Measurements from ENCODE around the gene GPS1.

The GPS1 gene

DNA sequence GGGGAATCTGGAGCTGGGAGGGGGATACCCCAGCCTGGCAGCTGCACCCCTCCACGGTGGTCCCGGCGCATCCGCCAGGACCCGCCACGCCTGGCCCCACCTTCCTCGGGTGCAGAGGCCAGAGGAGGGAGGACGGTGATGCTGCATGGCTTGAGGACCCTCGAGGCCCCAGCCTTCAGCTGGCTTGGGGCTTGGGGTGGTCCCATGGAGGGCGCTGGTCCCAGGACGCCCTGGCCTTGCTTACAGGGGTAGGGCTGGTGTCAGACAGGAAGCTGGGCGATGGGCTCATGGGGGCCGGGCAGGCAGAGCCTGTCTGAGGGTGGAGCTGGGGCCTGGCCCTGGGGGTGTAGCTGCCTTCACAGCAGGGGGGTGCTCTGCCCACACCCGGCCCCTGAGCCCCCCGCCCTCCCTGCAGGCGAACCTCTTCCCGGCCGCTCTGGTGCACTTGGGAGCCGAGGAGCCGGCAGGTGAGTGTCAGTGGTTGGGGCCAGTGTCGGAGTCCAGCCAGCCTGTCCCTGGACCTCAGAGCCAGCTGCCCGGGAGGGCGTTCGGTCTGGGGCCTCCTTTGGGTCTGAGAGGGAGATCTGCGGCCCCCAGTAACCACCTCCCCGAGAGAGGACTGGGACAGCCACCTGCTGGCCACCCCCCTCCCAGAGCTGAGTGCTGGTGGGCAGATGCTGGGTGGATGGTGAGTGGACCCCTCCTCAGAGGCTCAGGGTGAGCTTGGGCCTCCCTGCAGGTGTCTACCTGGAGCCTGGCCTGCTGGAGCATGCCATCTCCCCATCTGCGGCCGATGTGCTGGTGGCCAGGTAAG lies 35.4 kb upstream of the GPS1 start:
- no peaks in the 10 kb centered on the region for H3K36me3 ChIP-seq (ENCODE audit: insufficient read depth, low read length)
- no peak overlapping the region for H3K27ac ChIP-seq (ENCODE audit: low read depth, low read length)
- H3K4me1 ChIP-seq (ENCODE audit: insufficient read depth, low read length): peaks cover 10% of the 10 kb centered on the region
- no peak overlapping the region for H3K9ac ChIP-seq (ENCODE audit: low read length)
- no peaks in the 10 kb centered on the region for H3K9me3 ChIP-seq (ENCODE audit: low read length)
- H3K27me3 ChIP-seq (ENCODE audit: control insufficient read depth in 1 of 2, insufficient read depth in 2 of 2, low read length in 2 of 2): no peaks in the 10 kb centered on the region
- H3K4me3 ChIP-seq (ENCODE audit: low read depth in 1 of 2, low read length in 2 of 2): no peak overlapping the region

DNA sequence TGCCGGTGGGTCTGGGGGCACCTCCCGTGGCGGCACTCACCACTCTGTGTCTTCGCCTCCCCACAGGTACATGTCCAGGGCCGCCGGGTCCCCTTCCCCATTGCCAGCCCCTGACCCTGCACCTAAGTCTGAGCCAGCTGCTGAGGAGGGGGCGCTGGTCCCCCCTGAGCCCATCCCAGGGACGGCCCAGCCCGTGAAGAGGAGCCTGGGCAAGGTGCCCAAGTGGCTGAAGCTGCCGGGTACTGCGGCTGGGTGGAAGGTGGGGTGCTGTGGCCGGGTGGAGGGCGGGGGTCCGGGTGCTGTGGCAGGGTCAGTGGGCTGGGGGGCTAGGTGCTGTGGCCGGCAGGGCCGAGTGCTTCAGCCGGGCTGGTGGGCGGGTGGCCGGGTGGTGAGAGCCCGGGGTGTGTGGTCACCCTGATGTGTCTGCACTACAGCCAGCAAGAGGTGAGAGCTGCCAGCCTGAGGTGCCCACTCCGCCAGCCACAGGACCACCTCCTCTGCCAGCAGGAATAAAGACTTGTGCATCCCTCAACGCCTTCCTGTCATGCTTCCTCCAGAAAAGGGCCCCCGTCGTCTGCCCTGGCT lies 34.7 kb upstream of the GPS1 start:
- no peaks in the 10 kb centered on the region for H3K9me3 ChIP-seq (ENCODE audit: low read length)
- no peak overlapping the region for H3K4me3 ChIP-seq (ENCODE audit: low read depth in 1 of 2, low read length in 2 of 2)
- H3K36me3 ChIP-seq (ENCODE audit: insufficient read depth, low read length): no peaks in the 10 kb centered on the region
- no peak overlapping the region for H3K27ac ChIP-seq (ENCODE audit: low read depth, low read length)
- H3K9ac ChIP-seq (ENCODE audit: low read length): no peak overlapping the region
- peaks cover 17% of the 10 kb centered on the region for H3K4me1 ChIP-seq (ENCODE audit: insufficient read depth, low read length)
- H3K27me3 ChIP-seq (ENCODE audit: control insufficient read depth in 1 of 2, insufficient read depth in 2 of 2, low read length in 2 of 2): no peaks in the 10 kb centered on the region

DNA sequence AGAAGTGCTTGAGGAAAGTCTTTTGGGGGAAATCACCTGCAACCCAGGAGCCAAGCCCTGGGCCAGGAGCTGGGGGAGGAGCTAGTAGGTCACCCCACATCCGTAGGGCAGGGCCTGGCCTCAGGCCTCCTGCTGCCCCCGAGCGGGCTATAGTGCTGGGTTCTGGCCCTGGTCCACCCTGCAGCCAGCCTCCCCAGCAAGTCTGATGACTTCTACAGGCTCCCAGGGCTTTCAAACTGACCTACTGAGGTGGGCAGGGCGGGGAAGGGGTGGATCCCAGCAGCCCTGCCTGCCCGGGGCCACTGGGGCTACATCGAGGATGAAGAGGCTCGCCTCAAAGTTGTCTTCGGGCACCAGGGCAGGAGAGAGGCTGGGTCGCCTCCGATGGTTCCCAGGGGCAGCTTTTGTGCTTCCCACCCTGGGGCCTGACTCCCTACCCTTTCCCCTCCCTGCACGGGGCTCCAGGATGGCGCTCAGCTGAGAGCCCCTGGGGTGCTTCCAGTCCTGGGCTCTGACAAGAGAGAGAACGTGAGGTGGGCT lies 34.0 kb upstream of the GPS1 start:
- no peaks in the 10 kb centered on the region for H3K27me3 ChIP-seq (ENCODE audit: control insufficient read depth in 1 of 2, insufficient read depth in 2 of 2, low read length in 2 of 2)
- H3K9me3 ChIP-seq (ENCODE audit: low read length): no peaks in the 10 kb centered on the region
- H3K27ac ChIP-seq (ENCODE audit: low read depth, low read length): no peak overlapping the region
- H3K4me3 ChIP-seq (ENCODE audit: low read depth in 1 of 2, low read length in 2 of 2): no peak overlapping the region
- H3K9ac ChIP-seq (ENCODE audit: low read length): no peak overlapping the region
- peaks cover 20% of the 10 kb centered on the region for H3K4me1 ChIP-seq (ENCODE audit: insufficient read depth, low read length)
- no peaks in the 10 kb centered on the region for H3K36me3 ChIP-seq (ENCODE audit: insufficient read depth, low read length)

DNA sequence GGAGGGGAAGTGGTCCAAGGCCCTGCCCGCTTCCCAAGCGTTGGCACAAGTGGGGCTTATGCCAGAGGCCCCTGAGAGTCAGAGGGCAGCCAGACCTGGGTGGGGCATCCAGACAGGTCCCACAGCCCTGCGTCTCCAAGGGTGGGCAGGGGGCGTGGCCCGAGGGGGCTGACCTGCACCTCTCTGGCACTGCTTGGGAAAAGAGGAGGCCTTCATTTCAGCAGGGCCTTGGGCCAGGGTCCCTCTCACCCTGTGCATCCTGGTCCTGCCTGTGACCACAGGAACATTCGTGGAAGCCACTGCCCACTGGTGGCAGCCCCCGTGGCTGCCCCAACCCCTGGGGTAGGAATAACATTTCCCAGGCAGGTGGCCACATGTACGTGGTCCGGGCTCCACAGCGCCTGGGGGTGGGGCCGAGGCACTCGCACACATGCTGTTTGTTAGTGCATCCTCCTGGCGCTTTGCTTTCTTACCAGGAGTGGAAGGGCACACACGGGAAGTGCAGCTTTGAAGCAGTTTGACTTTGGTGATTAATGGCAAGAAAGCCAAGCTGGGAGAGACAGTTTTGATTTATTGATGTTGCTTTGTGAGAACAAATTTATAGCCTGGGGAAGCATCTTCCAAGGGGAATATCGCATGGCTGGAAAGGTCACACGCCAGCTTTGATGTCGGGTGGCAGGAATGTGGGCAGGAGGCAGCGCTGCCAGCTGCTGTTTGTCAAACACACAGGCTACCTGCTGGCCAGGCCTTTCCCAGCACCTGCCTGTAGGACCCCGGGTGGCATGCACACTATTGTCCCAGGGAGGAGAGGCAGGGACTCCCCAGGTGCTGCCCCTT lies 33.3 kb upstream of the GPS1 start:
- H3K9me3 ChIP-seq (ENCODE audit: low read length): no peaks in the 10 kb centered on the region
- no peak overlapping the region for H3K4me3 ChIP-seq (ENCODE audit: low read depth in 1 of 2, low read length in 2 of 2)
- no peak overlapping the region for H3K27ac ChIP-seq (ENCODE audit: low read depth, low read length)
- H3K36me3 ChIP-seq (ENCODE audit: insufficient read depth, low read length): no peaks in the 10 kb centered on the region
- no peaks in the 10 kb centered on the region for H3K27me3 ChIP-seq (ENCODE audit: control insufficient read depth in 1 of 2, insufficient read depth in 2 of 2, low read length in 2 of 2)
- H3K4me1 ChIP-seq (ENCODE audit: insufficient read depth, low read length): peaks cover 15% of the 10 kb centered on the region
- H3K9ac ChIP-seq (ENCODE audit: low read length): no peak overlapping the region

DNA sequence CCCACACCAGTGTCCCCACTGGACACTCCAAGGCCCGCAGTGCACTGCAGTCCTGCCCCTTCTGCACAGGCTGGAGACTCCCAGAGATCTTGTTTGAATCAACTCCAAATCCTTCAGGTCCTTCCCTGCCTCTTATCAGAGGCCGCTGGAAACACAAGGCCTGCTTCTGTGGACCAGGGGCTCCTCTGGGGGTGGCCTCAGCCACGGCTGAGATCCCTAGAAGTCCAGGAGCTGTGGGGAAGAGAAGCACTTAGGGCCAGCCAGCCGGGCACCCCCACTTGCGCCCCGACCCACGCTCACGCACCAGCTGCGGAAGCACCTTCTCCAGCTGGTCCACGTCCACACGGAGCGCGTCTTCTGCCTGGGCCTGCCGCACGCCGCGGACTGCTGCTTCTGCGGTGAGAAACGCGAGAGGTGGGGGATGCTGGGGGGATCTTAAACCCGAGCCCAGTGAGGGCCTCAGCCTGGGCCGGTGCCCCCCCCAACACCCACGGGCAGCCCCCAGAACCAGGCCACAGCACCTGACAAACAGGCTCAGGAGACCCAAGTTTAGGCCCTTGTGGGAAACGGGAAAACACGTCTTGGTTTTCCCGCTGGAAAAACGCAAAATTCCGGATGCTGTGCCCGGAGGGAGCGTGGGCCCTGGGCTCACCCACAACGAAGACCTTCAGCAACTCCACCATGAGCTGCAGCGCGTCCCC lies 32.6 kb upstream of the GPS1 start:
- Histone ChIP-seq H3K36me3 (ENCODE audit: insufficient read depth, low read length) (no peaks in the 10 kb centered on the region), H3K9me3 (ENCODE audit: low read length) (no peaks in the 10 kb centered on the region), H3K4me3 (ENCODE audit: low read depth in 1 of 2, low read length in 2 of 2) (no peak overlapping the region), H3K27me3 (ENCODE audit: control insufficient read depth in 1 of 2, insufficient read depth in 2 of 2, low read length in 2 of 2) (no peaks in the 10 kb centered on the region), H3K27ac (ENCODE audit: low read depth, low read length) (no peak overlapping the region), H3K9ac (ENCODE audit: low read length) (no peak overlapping the region), H3K4me1 (ENCODE audit: insufficient read depth, low read length) (peaks cover 22% of the 10 kb centered on the region)

DNA sequence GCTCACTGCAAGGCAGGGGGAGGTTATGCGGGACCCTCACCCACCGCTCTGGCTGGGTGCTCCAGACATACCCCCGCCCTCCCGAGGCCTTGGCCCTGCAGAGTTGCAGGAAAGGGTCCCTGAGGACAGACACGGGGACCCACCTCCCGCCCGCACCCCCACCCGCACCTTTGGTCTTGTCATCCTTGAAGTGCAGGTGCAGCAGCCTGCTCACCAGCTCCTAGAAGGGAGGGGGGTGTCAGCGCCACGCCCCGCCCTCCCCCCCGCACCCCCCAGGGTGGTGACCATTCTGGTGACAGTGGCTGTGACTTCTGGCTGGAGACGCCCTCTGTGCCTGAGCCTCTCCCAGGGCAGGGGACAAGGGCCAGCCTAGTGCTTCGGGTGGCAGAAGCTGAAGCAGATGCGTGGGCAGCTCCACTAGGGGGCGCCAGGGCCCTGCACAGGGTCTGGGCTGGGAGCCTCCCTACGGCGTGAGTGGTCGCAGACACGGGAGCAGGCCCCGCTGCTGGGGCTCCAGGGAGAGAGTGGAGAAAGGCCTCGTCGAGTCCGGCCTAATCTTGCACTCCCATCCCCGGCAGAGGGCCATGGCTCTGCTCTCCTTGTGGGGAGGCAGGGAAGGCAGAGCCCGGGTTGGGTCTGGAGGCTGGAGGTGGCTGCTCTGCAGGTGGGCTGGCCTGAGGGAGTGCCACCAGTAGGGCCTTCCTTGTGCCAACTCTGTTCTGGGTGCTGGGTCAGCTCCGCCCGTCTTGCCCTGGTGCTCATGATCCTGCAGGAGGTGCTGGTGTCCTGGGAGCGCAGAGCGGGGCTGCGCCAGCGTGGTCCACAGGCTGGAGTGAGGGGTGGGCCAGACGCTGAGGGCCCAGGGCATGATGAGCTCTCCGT lies 31.8 kb upstream of the GPS1 start:
- Histone ChIP-seq H3K9me3 (ENCODE audit: low read length) (no peaks in the 10 kb centered on the region), H3K27ac (ENCODE audit: low read depth, low read length) (no peak overlapping the region), H3K36me3 (ENCODE audit: insufficient read depth, low read length) (no peaks in the 10 kb centered on the region), H3K4me3 (ENCODE audit: low read depth in 1 of 2, low read length in 2 of 2) (no peak overlapping the region), H3K4me1 (ENCODE audit: insufficient read depth, low read length) (peaks cover 24% of the 10 kb centered on the region), H3K27me3 (ENCODE audit: control insufficient read depth in 1 of 2, insufficient read depth in 2 of 2, low read length in 2 of 2) (no peaks in the 10 kb centered on the region), H3K9ac (ENCODE audit: low read length) (no peak overlapping the region)

DNA sequence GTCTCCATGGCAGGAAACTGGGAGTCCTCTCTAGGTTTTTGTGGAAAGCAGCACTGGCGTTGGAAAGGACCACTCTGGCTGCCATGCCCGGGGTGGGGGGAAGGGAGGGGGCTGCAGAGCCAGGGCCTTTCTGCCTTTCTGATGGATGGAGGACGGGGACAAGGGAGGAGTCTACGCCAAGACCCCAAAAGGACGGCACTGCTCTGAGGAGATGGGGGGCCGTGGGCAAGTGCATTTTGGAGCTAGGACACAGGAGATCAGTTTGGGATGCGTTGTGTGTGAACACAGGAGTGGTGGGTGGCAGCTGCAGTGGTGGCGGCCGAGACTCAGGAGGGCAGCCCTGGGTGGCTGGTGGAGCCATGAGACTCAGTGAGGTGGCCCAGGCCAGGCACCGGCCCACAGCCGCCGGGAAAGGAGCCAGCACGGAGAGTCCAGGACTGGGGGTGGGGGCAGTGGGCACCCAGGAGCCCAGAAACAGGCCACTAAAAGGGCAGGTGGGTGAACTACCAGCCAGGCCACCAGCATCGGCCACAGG lies 31.1 kb upstream of the GPS1 start:
- no peaks in the 10 kb centered on the region for H3K36me3 ChIP-seq (ENCODE audit: insufficient read depth, low read length)
- no peak overlapping the region for H3K27ac ChIP-seq (ENCODE audit: low read depth, low read length)
- peaks cover 24% of the 10 kb centered on the region for H3K4me1 ChIP-seq (ENCODE audit: insufficient read depth, low read length)
- no peak overlapping the region for H3K9ac ChIP-seq (ENCODE audit: low read length)
- no peak overlapping the region for H3K4me3 ChIP-seq (ENCODE audit: low read depth in 1 of 2, low read length in 2 of 2)
- H3K27me3 ChIP-seq (ENCODE audit: control insufficient read depth in 1 of 2, insufficient read depth in 2 of 2, low read length in 2 of 2): no peaks in the 10 kb centered on the region
- H3K9me3 ChIP-seq (ENCODE audit: low read length): no peaks in the 10 kb centered on the region

DNA sequence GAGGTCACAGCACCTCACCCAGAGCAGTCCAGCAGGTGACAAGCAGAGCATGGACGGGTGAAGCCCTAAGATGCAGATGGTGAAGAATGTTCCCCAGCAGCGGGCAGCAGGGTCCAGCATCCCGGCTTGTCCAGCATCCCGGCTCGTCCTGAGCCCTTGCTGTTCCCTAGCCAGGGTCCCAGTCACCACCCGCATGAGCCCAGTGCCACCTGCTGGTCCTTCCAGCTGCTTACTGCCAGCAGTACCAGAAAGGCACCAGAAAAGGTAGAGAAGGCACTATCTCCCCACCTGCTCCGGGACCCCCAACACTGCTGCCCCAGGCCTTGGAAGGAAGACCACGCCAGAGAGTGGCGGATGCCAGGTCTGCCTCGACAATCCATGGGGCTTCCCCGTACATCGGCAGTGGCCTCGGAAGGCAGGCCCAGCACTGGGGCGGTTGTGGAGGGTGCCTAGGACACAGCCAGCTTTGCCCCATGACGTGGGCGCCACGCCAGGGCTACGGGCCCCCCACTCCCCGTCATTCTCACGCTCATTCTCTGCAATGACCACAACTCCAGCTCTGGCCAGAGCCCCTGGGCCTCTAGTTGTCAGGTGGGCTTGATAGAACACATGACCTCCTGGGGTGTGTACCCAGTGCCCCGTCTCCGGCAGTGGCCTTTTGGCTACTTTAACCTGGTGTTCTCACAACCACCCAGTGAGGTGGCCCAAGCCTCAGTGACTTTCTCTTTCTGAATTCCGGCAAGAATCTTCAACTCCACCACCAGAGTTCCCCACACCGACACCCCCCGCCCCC lies 30.4 kb upstream of the GPS1 start:
- no peak overlapping the region for H3K27ac ChIP-seq (ENCODE audit: low read depth, low read length)
- no peaks in the 10 kb centered on the region for H3K9me3 ChIP-seq (ENCODE audit: low read length)
- H3K9ac ChIP-seq (ENCODE audit: low read length): peak overlapping the region; percentile 24
- H3K4me3 ChIP-seq (ENCODE audit: low read depth in 1 of 2, low read length in 2 of 2): peak overlapping the region in 1 of 2 donors; percentile 75
- no peaks in the 10 kb centered on the region for H3K36me3 ChIP-seq (ENCODE audit: insufficient read depth, low read length)
- peaks cover 24% of the 10 kb centered on the region for H3K4me1 ChIP-seq (ENCODE audit: insufficient read depth, low read length)
- no peaks in the 10 kb centered on the region for H3K27me3 ChIP-seq (ENCODE audit: control insufficient read depth in 1 of 2, insufficient read depth in 2 of 2, low read length in 2 of 2)

DNA sequence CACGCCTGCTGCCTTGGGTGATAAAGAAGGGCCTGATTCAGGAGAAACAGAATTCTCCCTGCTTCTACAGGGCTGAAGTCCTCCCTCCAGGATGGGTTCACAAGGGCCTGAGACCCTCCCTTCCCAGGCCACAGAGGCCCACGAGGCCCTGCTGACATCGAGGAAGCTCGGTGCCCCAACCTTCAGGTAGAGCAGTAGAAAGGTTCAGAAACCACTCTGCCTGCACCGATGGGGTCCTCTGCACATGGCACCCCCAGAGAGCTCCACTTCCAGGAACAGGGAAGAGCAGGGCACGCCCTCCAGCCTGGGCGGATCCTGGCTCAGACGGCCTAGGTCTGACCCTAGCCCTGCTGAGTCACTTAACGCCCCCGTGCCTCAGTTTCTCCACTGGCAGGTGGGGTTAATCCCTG lies 29.8 kb upstream of the GPS1 start:
- peak overlapping the region; percentile 24 for H3K9ac ChIP-seq (ENCODE audit: low read length)
- peak overlapping the region; percentile 75 to 86 for H3K4me3 ChIP-seq (ENCODE audit: low read depth in 1 of 2, low read length in 2 of 2)
- peaks cover 24% of the 10 kb centered on the region for H3K4me1 ChIP-seq (ENCODE audit: insufficient read depth, low read length)
- H3K36me3 ChIP-seq (ENCODE audit: insufficient read depth, low read length): no peaks in the 10 kb centered on the region
- H3K27ac ChIP-seq (ENCODE audit: low read depth, low read length): peak overlapping the region; percentile 49
- H3K9me3 ChIP-seq (ENCODE audit: low read length): no peaks in the 10 kb centered on the region
- H3K27me3 ChIP-seq (ENCODE audit: control insufficient read depth in 1 of 2, insufficient read depth in 2 of 2, low read length in 2 of 2): no peaks in the 10 kb centered on the region
